OCI-LY1 (cell line): ENCODE results near the gene GIPC2.

Source experiments
- H2AFZ ChIP-seq: fragments of 200-600 bp; sonication (generic), shearing (Covaris generic); 2 replicates; pipeline ENCODE4 v1.6.0; 2014; ENCODE audit warnings: antibody characterized with exemption, mild to moderate bottlenecking, low read length
- H3F3A ChIP-seq: fragments of 200-600 bp; sonication (generic), shearing (Covaris generic); 2 replicates; pipeline ENCODE4 v1.6.0; 2014; ENCODE audit warnings: mild to moderate bottlenecking, antibody characterized with exemption, low read length, moderate library complexity; ENCODE audit not compliant: insufficient read depth
- H3K27ac ChIP-seq: fragments of 200-600 bp; sonication (generic); 2 replicates; pipeline ENCODE4 v1.5.1; 2014; ENCODE audit warnings: low read length, mixed run types, mild to moderate bottlenecking, low read depth; ENCODE audit not compliant: poor library complexity, severe bottlenecking
- H3K27me3 ChIP-seq: fragments of 200-600 bp; sonication (generic); 2 replicates; pipeline ENCODE4 v1.6.0; 2014; ENCODE audit warnings: antibody characterized with exemption, mild to moderate bottlenecking, low read length, moderate library complexity; ENCODE audit not compliant: insufficient read depth
- H3K36me3 ChIP-seq: fragments of 200-600 bp; sonication (generic); 2 replicates; pipeline ENCODE4 v1.6.1; 2014; ENCODE audit warnings: mild to moderate bottlenecking, antibody characterized with exemption, low read length, moderate library complexity, mixed read lengths; ENCODE audit not compliant: insufficient read depth
- H3K4me1 ChIP-seq: fragments of 200-600 bp; sonication (generic); 2 replicates; pipeline ENCODE4 v1.5.1; 2014; ENCODE audit warnings: mild to moderate bottlenecking, low read length, moderate library complexity; ENCODE audit not compliant: insufficient read depth, severe bottlenecking
- H3K4me2 ChIP-seq: fragments of 200-600 bp; sonication (generic), shearing (Covaris generic); 2 replicates; pipeline ENCODE4 v1.6.1; 2014; ENCODE audit warnings: low read length
- H3K4me3 ChIP-seq: fragments of 200-600 bp; sonication (generic); 2 replicates; pipeline ENCODE4 v1.5.1; 2014; ENCODE audit warnings: low read length, low read depth, mild to moderate bottlenecking, mixed read lengths; ENCODE audit not compliant: poor library complexity, severe bottlenecking
- H3K79me2 ChIP-seq: fragments of 200-600 bp; shearing (Covaris generic); 2 replicates; pipeline ENCODE4 v1.6.1; 2016; ENCODE audit warnings: mixed run types, low read length, mixed read lengths; ENCODE audit not compliant: insufficient read depth
- H3K9ac ChIP-seq: fragments of 200-600 bp; sonication (generic), shearing (Covaris generic); 2 replicates; pipeline ENCODE4 v1.6.1; 2014; ENCODE audit warnings: mild to moderate bottlenecking, low read length, mixed read lengths
- H3K9me2 ChIP-seq: fragments of 200-600 bp; sonication (generic), shearing (Covaris generic); 2 replicates; pipeline ENCODE4 v1.6.1; 2014; ENCODE audit warnings: low read depth, mild to moderate bottlenecking, low read length, mixed read lengths
- H3K9me3 ChIP-seq: fragments of 200-600 bp; shearing (Covaris generic); 2 replicates; pipeline ENCODE4 v1.6.1; 2014; ENCODE audit warnings: low read length, mixed read lengths
- H4K20me1 ChIP-seq: fragments of 200-600 bp; sonication (generic), shearing (Covaris generic); 2 replicates; pipeline ENCODE4 v1.6.0; 2016; ENCODE audit warnings: mild to moderate bottlenecking, low read length; ENCODE audit not compliant: insufficient read depth
- EZH2 ChIP-seq: fragments of 200-600 bp; sonication (generic), shearing (Covaris generic); IDR thresholded peaks from 2 replicates; pipeline ENCODE4 v1.8.0; 2017; ENCODE audit warnings: borderline replicate concordance, mixed run types, mild to moderate bottlenecking, antibody characterized with exemption, low read length, moderate library complexity, mixed read lengths
- TF ChIP-seq, protein P1 (sequence below): fragments of 200-600 bp; sonication (generic), shearing (Covaris generic); IDR thresholded peaks from 2 replicates; pipeline ENCODE4 v1.5.1; 2017; ENCODE audit warnings: mild to moderate bottlenecking, antibody characterized with exemption, low read length, moderate library complexity, mixed read lengths

GIPC2 gene

GRCh38 chr1:78146205-78146771 is 100.5 kb downstream of the GIPC2 start:
- H3K9ac ChIP-seq = no peak overlapping the region
- H3K27ac ChIP-seq = no peak overlapping the region
- H3K4me3 ChIP-seq = no peak overlapping the region
- no peaks in the 10 kb centered on the region for H3F3A ChIP-seq
- H3K36me3 ChIP-seq = no peaks in the 10 kb centered on the region
- no peak overlapping the region for H2AFZ ChIP-seq
- H3K9me2 ChIP-seq = no peaks in the 10 kb centered on the region
- H3K79me2 ChIP-seq = no peaks in the 10 kb centered on the region
- H3K27me3 ChIP-seq = no peaks in the 10 kb centered on the region
- no peaks in the 10 kb centered on the region for H4K20me1 ChIP-seq
- no peak overlapping the region for H3K4me2 ChIP-seq
- peaks cover 8% of the 10 kb centered on the region for H3K4me1 ChIP-seq
- TF ChIP-seq EZH2 = no peak
- TF ChIP-seq, protein P1, sequence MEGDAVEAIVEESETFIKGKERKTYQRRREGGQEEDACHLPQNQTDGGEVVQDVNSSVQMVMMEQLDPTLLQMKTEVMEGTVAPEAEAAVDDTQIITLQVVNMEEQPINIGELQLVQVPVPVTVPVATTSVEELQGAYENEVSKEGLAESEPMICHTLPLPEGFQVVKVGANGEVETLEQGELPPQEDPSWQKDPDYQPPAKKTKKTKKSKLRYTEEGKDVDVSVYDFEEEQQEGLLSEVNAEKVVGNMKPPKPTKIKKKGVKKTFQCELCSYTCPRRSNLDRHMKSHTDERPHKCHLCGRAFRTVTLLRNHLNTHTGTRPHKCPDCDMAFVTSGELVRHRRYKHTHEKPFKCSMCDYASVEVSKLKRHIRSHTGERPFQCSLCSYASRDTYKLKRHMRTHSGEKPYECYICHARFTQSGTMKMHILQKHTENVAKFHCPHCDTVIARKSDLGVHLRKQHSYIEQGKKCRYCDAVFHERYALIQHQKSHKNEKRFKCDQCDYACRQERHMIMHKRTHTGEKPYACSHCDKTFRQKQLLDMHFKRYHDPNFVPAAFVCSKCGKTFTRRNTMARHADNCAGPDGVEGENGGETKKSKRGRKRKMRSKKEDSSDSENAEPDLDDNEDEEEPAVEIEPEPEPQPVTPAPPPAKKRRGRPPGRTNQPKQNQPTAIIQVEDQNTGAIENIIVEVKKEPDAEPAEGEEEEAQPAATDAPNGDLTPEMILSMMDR = no peak
- H3K9me3 ChIP-seq = no peaks in the 10 kb centered on the region

- H3K27ac ChIP-seq = no peak overlapping the region
- H3K27me3 ChIP-seq = no peaks in the 10 kb centered on the region
- H2AFZ ChIP-seq = no peak overlapping the region
- H3K9me2 ChIP-seq = no peaks in the 10 kb centered on the region
- no peaks in the 10 kb centered on the region for H3F3A ChIP-seq
- H3K79me2 ChIP-seq = no peaks in the 10 kb centered on the region
- TF ChIP-seq, protein P1 = no peak
- TF ChIP-seq EZH2 = no peak
- H3K9me3 ChIP-seq = no peaks in the 10 kb centered on the region
- H3K4me2 ChIP-seq = no peak overlapping the region
- H3K4me1 ChIP-seq = peaks cover 8% of the 10 kb centered on the region
- no peak overlapping the region for H3K4me3 ChIP-seq
- H4K20me1 ChIP-seq = no peaks in the 10 kb centered on the region
- no peak overlapping the region for H3K9ac ChIP-seq
- H3K36me3 ChIP-seq = no peaks in the 10 kb centered on the region
Measured at GRCh38 chr1:78147031-78147430, 101.3 kb downstream of the GIPC2 start.

DNA sequence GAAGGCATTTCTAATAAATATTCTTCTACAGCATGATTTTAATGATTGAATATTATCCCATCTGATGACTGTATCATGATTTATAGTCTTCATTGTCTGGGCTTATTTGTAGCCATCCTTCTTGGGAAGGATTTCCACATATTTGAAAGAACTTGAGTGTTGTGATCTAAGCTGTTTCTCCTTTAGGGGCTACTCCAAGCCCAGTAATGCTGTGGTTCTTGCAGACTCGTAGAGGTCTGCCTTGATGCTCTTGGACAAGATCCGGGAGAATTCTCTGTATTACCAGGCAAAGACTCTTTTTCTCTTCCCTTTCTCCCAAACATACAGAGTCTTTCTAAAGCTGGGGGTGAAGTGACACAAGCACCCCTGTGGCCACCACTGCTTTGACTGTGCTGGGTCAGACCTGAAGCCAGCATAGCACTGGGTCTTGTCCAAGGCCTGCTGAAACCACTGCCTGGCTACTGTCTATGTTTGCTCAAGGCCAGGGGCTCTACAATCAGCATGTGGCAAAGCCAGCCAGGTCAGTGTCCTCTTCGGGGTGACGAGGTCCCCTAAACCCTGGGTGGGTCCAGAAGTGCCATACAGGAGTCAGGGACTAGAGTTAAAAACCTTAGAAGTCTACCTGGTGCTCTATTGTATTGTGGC is 107.4 kb downstream of the GIPC2 start:
- Histone ChIP-seq H3K9me2 (no peaks in the 10 kb centered on the region), H2AFZ (no peak overlapping the region), H3K4me1 (no peaks in the 10 kb centered on the region), H3K27ac (no peak overlapping the region), H3K79me2 (no peaks in the 10 kb centered on the region), H3K36me3 (no peaks in the 10 kb centered on the region), H3K4me3 (no peak overlapping the region), H4K20me1 (no peaks in the 10 kb centered on the region), H3K9ac (no peak overlapping the region), H3K9me3 (no peaks in the 10 kb centered on the region), H3K27me3 (no peaks in the 10 kb centered on the region), H3K4me2 (no peak overlapping the region), H3F3A (no peaks in the 10 kb centered on the region)
- no peak for TF ChIP-seq EZH2

DNA sequence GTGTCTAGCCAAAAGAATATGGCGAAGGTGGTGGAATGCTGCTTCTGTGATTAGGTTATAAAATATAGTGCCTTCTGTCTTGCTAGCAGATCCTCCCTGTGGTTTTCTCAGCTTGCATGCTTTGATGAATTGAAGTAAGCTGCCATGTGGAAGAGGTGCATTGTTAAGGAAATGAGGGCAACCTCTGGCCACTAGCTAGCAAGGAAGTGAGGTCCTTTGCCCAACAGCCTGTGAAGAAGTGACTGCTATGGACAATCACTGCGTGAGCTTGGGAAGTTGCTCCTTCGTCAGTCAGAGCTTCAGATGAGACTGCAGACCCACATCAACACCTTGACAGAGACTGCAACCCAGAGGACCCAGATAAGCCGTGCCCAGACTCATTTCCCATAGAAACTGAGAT is 109.4 kb downstream of the GIPC2 start:
- no peaks in the 10 kb centered on the region for H3K4me1 ChIP-seq
- no peaks in the 10 kb centered on the region for H3K79me2 ChIP-seq
- H3K4me3 ChIP-seq = no peak overlapping the region
- no peaks in the 10 kb centered on the region for H4K20me1 ChIP-seq
- no peak overlapping the region for H3K4me2 ChIP-seq
- TF ChIP-seq, protein P1 = no peak
- no peak for TF ChIP-seq EZH2
- H3F3A ChIP-seq = no peaks in the 10 kb centered on the region
- no peaks in the 10 kb centered on the region for H3K27me3 ChIP-seq
- H3K9me2 ChIP-seq = no peaks in the 10 kb centered on the region
- no peak overlapping the region for H3K27ac ChIP-seq
- no peak overlapping the region for H3K9ac ChIP-seq
- no peaks in the 10 kb centered on the region for H3K9me3 ChIP-seq
- H2AFZ ChIP-seq = no peak overlapping the region
- H3K36me3 ChIP-seq = no peaks in the 10 kb centered on the region
